HL-60 (cell line): ENCODE results near the gene MALRD1.

Experiments used
- CTCF ChIP-seq: IDR thresholded peaks from one replicate; pipeline ENCODE4 v1.5.1; 2011; ENCODE audit warnings: low read length, control low read depth, inconsistent platforms; ENCODE audit not compliant: insufficient read depth
- GABPA ChIP-seq: IDR thresholded peaks from 2 replicates; pipeline ENCODE4 v1.6.1; 2012; ENCODE audit warnings: low read depth
- REST ChIP-seq: IDR thresholded peaks from 2 replicates; pipeline ENCODE4 v1.6.1; 2012; ENCODE audit warnings: low read depth; ENCODE audit not compliant: insufficient replicate concordance
- SPI1 ChIP-seq: IDR thresholded peaks from 2 replicates; pipeline ENCODE4 v1.6.1; 2012; ENCODE audit warnings: low read depth, mild to moderate bottlenecking, borderline replicate concordance

GRCh38 chr10:19169684-19170083 lies 121.1 kb downstream of the MALRD1 start:
- TF ChIP-seq CTCF (no peak), GABPA (no peak), SPI1 (no peak), REST (no peak)
